NCI-H748 treated with DMSO at 0.1 percent for 48 hours (cell line): ENCODE data around the gene TCF12.

Source experiments
- DNase-seq: peaks from one replicate; lab custom pipeline; 2025; lab: John Stamatoyannopoulos, UW

Gene TCF12

DNA sequence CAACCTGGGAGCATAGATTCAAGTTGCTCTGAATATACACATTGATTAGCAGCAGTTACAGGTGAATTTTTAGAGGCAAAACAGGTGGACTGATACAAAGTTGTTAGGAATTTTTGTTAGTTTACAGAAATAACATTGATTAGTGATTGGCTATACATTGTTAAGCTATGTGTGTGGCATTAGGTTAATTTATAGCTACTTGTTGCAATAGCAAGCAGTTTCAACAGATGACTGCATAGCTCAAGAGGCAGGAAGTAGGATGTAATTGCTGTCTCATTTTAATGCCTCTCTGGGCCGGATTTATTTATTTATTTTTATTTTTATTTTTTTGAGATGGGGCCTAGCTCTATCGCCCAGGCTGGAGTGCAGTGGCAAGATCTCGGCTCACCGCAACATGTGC is 99.7 kb downstream of the TCF12 start:
- DNase-seq: no peak

- no peak for DNase-seq
Measured at GRCh38 chr15:57019496-57020160, 101.2 kb downstream of the TCF12 start.

DNA sequence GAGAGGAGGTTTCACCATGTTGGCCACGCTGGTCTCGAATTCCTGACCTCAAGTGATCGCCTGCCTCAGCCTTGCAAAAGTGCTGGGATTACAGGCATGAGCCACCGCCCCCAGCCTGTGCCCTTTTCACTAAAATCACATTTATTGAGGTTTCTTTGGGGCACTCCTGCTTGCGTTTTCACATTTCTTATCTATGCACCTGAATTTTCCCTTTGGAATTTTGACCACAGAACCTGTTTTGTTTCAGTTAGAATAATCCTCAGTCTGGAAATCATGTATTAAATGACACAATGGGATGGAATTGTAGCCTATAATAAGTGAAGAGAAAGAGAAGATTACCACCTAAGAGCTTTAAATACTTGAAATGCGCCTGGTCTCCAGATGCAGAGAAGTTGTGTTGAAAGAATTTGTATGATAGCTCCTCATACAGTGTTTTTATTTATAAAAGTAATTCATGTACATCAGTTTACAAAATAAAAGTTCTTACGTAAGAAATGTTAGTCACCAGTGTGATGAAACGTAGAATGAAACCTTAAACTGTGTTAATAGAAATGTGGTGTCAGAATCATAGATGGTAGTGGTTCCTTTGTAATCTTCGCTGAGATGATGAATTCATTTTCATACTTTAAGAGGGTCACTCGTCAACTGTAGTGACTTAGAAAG is 107.0 kb downstream of the TCF12 start:
- no peak for DNase-seq

GRCh38 chr15:57026016-57026592 is 107.7 kb downstream of the TCF12 start:
- no peak for DNase-seq

- DNase-seq: no peak
Measured at GRCh38 chr15:57027596-57027995, 109.2 kb downstream of the TCF12 start.

- no peak for DNase-seq
Measured at GRCh38 chr15:57028176-57028575, 109.7 kb downstream of the TCF12 start.

DNA sequence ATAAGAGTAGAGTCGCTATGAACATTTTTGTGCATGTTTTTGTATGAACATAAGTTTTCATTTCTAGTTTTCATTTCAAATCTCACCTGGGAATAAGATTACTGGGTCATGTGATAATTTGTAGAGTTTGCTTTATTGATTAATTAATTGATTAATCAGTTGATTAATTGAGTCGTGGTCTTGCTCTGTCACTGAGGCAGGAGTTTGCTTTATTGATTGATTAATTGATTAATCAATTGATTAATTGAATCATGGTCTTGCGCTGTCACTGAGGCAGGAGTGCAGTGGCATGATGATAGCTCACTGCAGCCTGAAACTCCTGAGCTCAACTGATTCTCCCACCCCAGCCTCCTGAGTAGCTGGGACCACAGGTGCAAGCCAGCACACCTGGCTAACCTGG is 111.6 kb downstream of the TCF12 start:
- DNase-seq: no peak

DNA sequence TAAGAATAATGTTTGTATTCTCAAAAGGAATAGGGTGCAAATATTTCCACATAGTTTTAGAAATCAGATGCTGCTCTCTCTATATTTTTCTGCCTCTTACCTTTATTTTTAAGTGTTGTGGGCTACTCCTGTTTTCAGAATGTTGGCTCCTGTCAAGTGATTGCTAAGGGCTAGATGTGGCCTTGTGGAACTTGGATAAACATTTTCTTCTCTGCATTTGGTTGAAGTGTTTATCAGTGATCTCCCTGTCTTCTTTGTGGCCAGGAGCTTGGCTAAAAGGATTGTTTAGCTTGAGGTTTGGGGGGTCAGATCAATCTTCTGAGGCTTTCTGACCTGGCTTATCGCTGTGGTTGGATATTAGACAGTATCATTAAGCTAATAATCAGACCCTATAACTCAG is 112.6 kb downstream of the TCF12 start:
- DNase-seq: no peak

- no peak for DNase-seq
Measured at GRCh38 chr15:57031605-57032004, 113.2 kb downstream of the TCF12 start.

GRCh38 chr15:57032338-57032737 is 113.9 kb downstream of the TCF12 start:
- DNase-seq: no peak

GRCh38 chr15:57033715-57034439 is 115.4 kb downstream of the TCF12 start:
- DNase-seq: peak; percentile 54

DNA sequence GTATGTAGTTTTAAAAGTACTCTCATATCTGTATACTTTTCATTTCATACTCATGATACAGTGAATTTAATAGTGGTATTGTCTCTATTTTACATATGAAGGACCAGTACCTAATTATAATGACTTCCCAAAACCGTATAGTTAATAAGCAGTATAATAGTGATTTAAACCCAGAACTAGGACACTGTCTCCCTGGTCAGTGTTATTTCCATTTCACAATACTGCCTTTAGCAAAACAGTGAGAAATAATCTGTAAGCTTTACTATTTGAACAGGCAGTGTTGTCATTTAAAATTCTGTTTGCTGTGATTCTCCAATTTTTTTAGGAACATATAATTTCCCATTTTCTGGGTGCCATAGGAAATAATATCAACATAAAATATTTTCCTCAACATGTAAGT is 116.2 kb downstream of the TCF12 start:
- DNase-seq: no peak

- no peak for DNase-seq
Measured at GRCh38 chr15:57035664-57036063, 117.2 kb downstream of the TCF12 start.

GRCh38 chr15:57036352-57036751 is 117.9 kb downstream of the TCF12 start:
- DNase-seq: no peak

GRCh38 chr15:57037548-57037947 is 119.1 kb downstream of the TCF12 start:
- no peak for DNase-seq

DNA sequence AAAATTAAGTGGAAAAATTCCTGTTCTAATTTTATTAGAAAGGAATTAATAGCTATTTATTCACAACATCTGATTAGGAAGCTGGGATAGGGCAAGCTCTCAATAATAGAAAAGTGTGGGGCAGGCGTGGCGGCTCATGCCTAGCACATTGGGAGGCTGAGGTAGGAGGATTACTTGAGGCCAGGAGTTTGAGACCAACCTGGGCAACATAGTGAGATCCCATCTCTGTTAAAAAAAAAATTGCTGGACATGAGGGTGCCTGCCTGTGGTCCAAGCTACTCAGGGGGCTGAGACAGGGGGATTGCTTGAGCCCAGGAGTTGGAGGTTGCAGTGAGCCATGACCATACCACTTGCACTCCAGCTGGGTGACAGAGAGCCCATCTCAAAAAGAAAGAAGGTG is 119.6 kb downstream of the TCF12 start:
- no peak for DNase-seq

DNA sequence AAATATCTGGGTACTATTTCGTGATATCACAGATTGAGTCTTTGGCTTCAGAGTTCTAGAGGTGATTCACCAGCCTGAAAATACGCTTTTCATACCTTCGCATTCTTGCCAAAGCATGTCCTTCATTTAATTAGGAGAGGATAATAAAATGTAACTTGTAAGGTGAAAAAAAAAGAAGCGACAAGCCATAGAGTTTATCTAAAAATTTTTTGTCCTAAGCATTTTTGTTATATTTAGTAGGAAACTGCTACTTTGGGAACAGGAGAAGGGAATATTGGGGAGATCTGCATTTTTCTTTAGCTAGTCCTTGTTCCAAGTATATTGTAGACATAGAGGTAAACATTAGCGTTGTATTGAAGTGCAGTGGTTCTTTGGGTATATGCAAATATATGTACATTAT is 120.1 kb downstream of the TCF12 start:
- no peak for DNase-seq

DNA sequence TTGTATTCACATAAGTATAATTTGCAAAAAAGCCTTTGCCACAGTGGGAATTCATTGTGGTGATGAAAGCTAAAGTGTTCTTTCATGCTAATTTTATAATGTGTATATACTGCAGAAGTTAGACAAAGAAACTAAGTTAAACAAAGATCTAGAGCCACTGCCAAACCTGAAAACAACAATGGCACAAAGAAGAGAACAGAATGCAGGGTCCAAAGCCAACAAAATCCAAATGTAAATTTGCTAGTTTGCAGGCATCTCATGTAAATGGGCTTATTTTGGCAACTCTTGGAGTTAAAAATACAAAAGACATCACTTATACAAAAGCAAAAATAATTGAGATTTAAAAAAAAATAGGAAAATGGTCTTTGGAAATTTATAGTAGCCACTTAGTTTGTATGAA is 123.0 kb downstream of the TCF12 start:
- no peak for DNase-seq

GRCh38 chr15:57044072-57044702 is 125.7 kb downstream of the TCF12 start:
- no peak for DNase-seq

- DNase-seq: no peak
Measured at GRCh38 chr15:57044970-57045369, 126.5 kb downstream of the TCF12 start.

GRCh38 chr15:57045741-57046382 is 127.4 kb downstream of the TCF12 start:
- DNase-seq: no peak
